PC-9 (cell line): ENCODE results near the gene RC3H1. TPM values are rescaled to one million over a fixed set of nuclear protein-coding genes. Genes with fewer than 3 reads are reported as not detected.

Source experiments
- BruUV-seq: library from RNA; stranded (reverse); fragments of 400-500 nt; replicated peaks from 2 replicates; lab custom pipeline; 2021; lab: Mats Ljungman, UMichigan
- CTCF ChIA-PET: fragments of 300-600 bp; sonication (Branson Sonifier 250); formaldehyde crosslinking; loops from one replicate; lab custom pipeline; 2022; ENCODE audit warnings: antibody characterized with exemption; lab: Charles Lee
- POLR2A ChIA-PET: fragments of 300-600 bp; sonication (Branson Sonifier 250); formaldehyde crosslinking; loops from one replicate; lab custom pipeline; 2022; ENCODE audit warnings: antibody characterized with exemption; ENCODE audit not compliant: unreplicated experiment; lab: Charles Lee
- DNase-seq, 2 experiments: peaks; one replicate each; pipeline versions ENCODE4 v3.0.0 to v3.0.0-alpha.2; 2015 to 2022; ENCODE audit warnings: mixed read lengths in 1 of 2
- H2AFZ ChIP-seq: fragments of 200-600 bp; sonication (generic); 2 replicates; pipeline ENCODE4 v1.8.1; 2017; ENCODE audit warnings: antibody characterized with exemption
- H3F3A ChIP-seq: fragments of 200-600 bp; sonication (generic); 2 replicates; pipeline ENCODE4 v1.8.1; 2017; ENCODE audit warnings: antibody characterized with exemption, mild to moderate bottlenecking, low read depth; ENCODE audit not compliant: insufficient read depth
- H3K27ac ChIP-seq: fragments of 200-600 bp; sonication (generic); 2 replicates; pipeline ENCODE4 v1.6.1; 2016; ENCODE audit warnings: mixed run types
- H3K27me3 ChIP-seq: fragments of 200-600 bp; sonication (generic); 2 replicates; pipeline ENCODE4 v1.6.1; 2016; ENCODE audit warnings: low read depth, mixed run types; ENCODE audit not compliant: insufficient read depth
- H3K36me3 ChIP-seq: fragments of 200-600 bp; sonication (generic); 2 replicates; pipeline ENCODE4 v1.6.1; 2016; ENCODE audit warnings: low read depth, mixed run types
- H3K4me1 ChIP-seq: fragments of 200-600 bp; sonication (generic); replicated peaks from 2 replicates; pipeline ENCODE4 v1.6.1; 2016; ENCODE audit warnings: mixed run types; ENCODE audit not compliant: insufficient read depth
- H3K4me2 ChIP-seq: fragments of 200-600 bp; sonication (generic); 2 replicates; pipeline ENCODE4 v1.6.1; 2017; ENCODE audit warnings: mixed run types
- H3K4me3 ChIP-seq: fragments of 200-600 bp; sonication (generic); 2 replicates; pipeline ENCODE4 v1.6.1; 2016; ENCODE audit warnings: mixed run types
- H3K79me2 ChIP-seq: fragments of 200-600 bp; sonication (generic); 2 replicates; pipeline ENCODE4 v1.6.1; 2017; ENCODE audit warnings: low read depth, mixed run types
- H3K9me2 ChIP-seq: fragments of 200-600 bp; sonication (generic); 2 replicates; pipeline ENCODE4 v1.8.1; 2017; ENCODE audit warnings: mild to moderate bottlenecking; ENCODE audit not compliant: insufficient read depth
- H3K9me3 ChIP-seq: fragments of 200-600 bp; sonication (generic); 2 replicates; pipeline ENCODE4 v1.8.1; 2016; ENCODE audit warnings: low read depth; ENCODE audit not compliant: insufficient read depth
- H4K20me1 ChIP-seq: fragments of 200-600 bp; sonication (generic); 2 replicates; pipeline ENCODE4 v1.8.1; 2017; ENCODE audit not compliant: insufficient read depth
- EZH2 ChIP-seq: fragments of 200-600 bp; sonication (generic); IDR thresholded peaks from 2 replicates; pipeline ENCODE4 v1.8.0; 2017; ENCODE audit warnings: antibody characterized with exemption, low read depth
- intact Hi-C: fragments of 100-400 bp; cut with micrococcal nuclease; formaldehyde crosslinking; loops from one replicate; pipeline ENCODE4 v1.10.0; 2022; ENCODE audit not compliant: unreplicated experiment
- total RNA-seq: library from RNA; stranded (reverse); gene quantifications from 2 replicates; pipeline ENCODE4 v1.2.3, GENCODE V29; 2021
- TF ChIP-seq, protein P1 (sequence below): fragments of 200-600 bp; sonication (generic); conservative IDR thresholded peaks from 2 replicates; pipeline ENCODE4 v1.6.1; 2017; ENCODE audit warnings: mixed run types, antibody characterized with exemption, mild to moderate bottlenecking, moderate library complexity

RC3H1 gene
- total RNA-seq, 1 experiment from 2014 or later: 29.5 TPM

DNA sequence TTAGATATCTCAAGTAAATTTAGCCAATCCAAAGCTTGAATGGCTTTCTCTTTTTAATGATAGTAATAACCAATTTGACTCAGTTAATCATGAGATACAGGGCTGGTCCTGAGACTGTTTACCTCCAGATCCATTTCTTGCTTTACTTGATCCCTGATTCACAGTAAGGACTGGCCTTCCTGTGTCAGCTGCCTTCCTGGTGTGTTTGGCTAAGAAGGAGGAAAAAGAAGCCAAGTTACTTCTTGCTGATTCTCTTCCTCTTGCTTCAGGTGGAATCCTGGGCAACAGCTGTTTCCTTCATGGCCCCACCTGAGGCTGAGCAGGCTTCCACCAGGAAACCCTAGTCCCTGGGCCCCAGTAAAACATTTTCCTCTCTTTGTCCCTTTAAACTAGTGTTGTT is 14.6 kb upstream of the RC3H1 start:
- POLR2A ChIA-PET: no interaction called here
- TF ChIP-seq, protein P1, sequence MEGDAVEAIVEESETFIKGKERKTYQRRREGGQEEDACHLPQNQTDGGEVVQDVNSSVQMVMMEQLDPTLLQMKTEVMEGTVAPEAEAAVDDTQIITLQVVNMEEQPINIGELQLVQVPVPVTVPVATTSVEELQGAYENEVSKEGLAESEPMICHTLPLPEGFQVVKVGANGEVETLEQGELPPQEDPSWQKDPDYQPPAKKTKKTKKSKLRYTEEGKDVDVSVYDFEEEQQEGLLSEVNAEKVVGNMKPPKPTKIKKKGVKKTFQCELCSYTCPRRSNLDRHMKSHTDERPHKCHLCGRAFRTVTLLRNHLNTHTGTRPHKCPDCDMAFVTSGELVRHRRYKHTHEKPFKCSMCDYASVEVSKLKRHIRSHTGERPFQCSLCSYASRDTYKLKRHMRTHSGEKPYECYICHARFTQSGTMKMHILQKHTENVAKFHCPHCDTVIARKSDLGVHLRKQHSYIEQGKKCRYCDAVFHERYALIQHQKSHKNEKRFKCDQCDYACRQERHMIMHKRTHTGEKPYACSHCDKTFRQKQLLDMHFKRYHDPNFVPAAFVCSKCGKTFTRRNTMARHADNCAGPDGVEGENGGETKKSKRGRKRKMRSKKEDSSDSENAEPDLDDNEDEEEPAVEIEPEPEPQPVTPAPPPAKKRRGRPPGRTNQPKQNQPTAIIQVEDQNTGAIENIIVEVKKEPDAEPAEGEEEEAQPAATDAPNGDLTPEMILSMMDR: no peak
- TF ChIP-seq EZH2: no peak
- H3K36me3 ChIP-seq: no peaks in the 10 kb centered on the region
- H4K20me1 ChIP-seq: no peaks in the 10 kb centered on the region; the same call in 1 of the 2 replicates
- no peak for DNase-seq
- H3K4me1 ChIP-seq: 0 out of 2 replicates have a peak, but pooled peaks cover 5% of the 10 kb centered on the region
- no peaks in the 10 kb centered on the region for H3K9me3 ChIP-seq
- H3K27me3 ChIP-seq: no peaks in the 10 kb centered on the region
- no TSS peak for BruUV-seq
- no peaks in the 10 kb centered on the region for H3K79me2 ChIP-seq
- CTCF ChIA-PET: no interaction called here
- H3K4me3 ChIP-seq: no peak overlapping the region
- H2AFZ ChIP-seq: no peak overlapping the region
- no peak overlapping the region for H3K27ac ChIP-seq
- no peaks in the 10 kb centered on the region for H3K9me2 ChIP-seq
- intact Hi-C loops: no loop called here
- peaks cover 16% of the 10 kb centered on the region; the same call in 1 of the 2 replicates for H3F3A ChIP-seq
- H3K4me2 ChIP-seq: no peak overlapping the region

DNA sequence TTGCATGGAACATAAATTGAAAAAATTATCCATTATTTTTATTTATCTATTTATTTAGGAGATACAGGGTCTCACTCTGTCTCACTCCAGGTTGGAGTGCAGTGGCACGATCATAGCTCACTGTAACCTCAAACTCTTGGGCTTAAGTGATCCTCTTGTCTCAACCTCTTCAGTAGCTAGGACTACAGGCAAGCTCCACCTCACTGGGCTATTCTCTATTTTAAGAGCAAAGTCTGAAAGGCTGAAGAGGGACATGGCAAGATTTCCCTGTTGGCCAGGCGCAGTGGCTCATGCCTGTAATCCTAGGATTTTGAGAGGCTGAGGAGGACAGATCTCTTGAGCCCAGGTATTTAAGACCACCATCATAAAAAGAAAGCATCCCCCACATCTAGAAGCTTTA is 14.0 kb upstream of the RC3H1 start:
- Histone ChIP-seq H3K9me3 (no peaks in the 10 kb centered on the region), H3K4me1 (0 out of 2 replicates have a peak, but pooled peaks cover 5% of the 10 kb centered on the region), H3K79me2 (no peaks in the 10 kb centered on the region), H3K27me3 (no peaks in the 10 kb centered on the region), H3F3A (peaks cover 16% of the 10 kb centered on the region; the same call in 1 of the 2 replicates), H3K36me3 (no peaks in the 10 kb centered on the region), H3K4me2 (no peak overlapping the region), H3K27ac (no peak overlapping the region), H3K4me3 (no peak overlapping the region), H4K20me1 (no peaks in the 10 kb centered on the region; the same call in 1 of the 2 replicates), H3K9me2 (no peaks in the 10 kb centered on the region), H2AFZ (no peak overlapping the region)
- DNase-seq: no peak
- CTCF ChIA-PET: interaction anchor here (1.2 kb wide), 1 partner anchor 12 kb away, joined by 3 read pairs; no protein-coding TSS in a partner anchor
- POLR2A ChIA-PET: no interaction called here
- intact Hi-C loops: no loop called here
- BruUV-seq: no TSS peak
- TF ChIP-seq, protein P1: no peak
- TF ChIP-seq EZH2: no peak

DNA sequence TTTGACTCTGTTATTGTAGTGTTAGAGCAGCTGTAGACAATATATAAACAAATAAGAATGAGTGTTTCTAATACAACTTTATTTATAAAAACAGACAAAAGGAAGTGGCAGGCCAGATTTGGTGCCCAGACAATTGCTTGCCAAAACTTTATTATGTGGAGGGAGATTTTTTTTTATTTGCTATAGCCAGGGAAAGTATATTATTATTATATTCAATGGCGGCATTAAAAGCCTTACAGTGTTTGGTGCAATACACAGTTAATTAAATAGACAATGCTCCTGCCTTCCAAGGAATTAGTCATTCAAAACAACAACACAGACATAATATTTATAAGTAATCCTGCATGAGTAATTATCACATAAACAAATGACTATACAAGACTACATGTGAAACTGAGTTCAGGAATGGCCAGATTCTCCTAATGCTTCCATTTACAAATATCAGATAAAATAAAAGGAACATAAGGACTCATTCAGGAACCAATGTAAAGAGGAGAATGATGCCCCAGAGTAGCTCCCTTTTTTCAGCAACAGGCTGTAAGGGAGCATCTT is 10.6 kb upstream of the RC3H1 start:
- POLR2A ChIA-PET: no interaction called here
- Histone ChIP-seq H3K4me1 (peaks cover 10% of the 10 kb centered on the region; the same call in 1 of the 2 replicates), H3K27ac (no peak overlapping the region), H4K20me1 (no peaks in the 10 kb centered on the region; the same call in 1 of the 2 replicates), H3K27me3 (no peaks in the 10 kb centered on the region), H3K4me2 (no peak overlapping the region), H3K9me2 (no peaks in the 10 kb centered on the region), H3F3A (no peaks in the 10 kb centered on the region), H3K4me3 (no peak overlapping the region), H3K9me3 (no peaks in the 10 kb centered on the region), H3K79me2 (no peaks in the 10 kb centered on the region), H3K36me3 (no peaks in the 10 kb centered on the region), H2AFZ (no peak overlapping the region)
- intact Hi-C loops: no loop called here
- TF ChIP-seq, protein P1: no peak
- TF ChIP-seq EZH2: no peak
- BruUV-seq: no TSS peak
- DNase-seq: no peak
- CTCF ChIA-PET: no interaction called here
